ENCODE results near the gene TSPEAR. TPM values are rescaled to one million over a fixed set of nuclear protein-coding genes. Genes with fewer than 3 reads are reported as not detected.

The TSPEAR gene
- total and polyA plus RNA-seq, 9 of the 15 experiments (the other 6 are each of a cell fraction or from before 2014, with no cell fraction given) = not detected

DNA sequence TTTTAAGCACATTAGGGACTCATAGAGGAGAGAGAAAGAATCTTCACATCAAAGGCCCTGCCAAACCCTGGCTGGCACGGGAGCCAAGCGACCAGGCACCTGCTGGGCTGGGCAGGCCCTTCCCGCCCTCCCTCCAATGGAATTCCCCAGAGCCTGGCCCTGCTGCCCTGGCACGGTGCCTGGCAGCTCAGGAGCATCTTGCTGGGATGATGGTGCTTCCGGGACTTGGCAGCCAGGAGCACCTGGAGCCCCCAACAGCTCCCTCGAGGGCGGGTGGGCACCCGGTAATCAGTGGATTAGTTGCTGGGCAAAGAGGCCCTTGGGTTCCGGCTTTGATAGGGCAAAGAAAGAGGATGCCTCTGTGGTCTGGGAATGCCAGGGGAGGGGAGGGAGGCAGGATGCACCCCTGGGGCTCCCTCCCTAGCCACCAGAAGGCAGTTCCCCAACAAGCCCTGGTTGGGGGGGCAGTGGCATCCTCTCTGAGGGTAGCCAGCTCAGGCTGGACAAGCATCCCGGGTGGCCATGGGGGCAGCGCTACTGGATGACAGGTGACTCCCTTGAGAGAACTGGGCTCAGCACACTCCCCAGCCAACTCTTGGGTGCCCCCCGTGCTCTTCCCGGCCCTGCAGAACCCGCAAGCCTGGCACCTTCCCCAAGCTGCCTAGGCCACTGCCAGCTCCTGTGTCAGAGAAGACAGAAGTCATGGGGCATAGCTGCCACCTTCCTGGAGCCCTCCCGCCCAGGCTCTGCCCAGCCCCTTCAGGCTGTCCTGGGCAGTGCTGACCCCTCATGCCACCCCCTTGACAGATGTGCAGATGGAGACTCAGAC is 197.8 kb downstream of the TSPEAR start (continued):
- TF ChIP-seq, protein P1, sequence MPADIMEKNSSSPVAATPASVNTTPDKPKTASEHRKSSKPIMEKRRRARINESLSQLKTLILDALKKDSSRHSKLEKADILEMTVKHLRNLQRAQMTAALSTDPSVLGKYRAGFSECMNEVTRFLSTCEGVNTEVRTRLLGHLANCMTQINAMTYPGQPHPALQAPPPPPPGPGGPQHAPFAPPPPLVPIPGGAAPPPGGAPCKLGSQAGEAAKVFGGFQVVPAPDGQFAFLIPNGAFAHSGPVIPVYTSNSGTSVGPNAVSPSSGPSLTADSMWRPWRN (IDR thresholded peaks at IDR 0.05; ENCODE audit: low read depth) = no peak
- no peak for TF ChIP-seq RAD21 (CRISPR knock-in tag; conservative IDR thresholded peaks at IDR 0.05 in 1 of 2, IDR thresholded peaks at IDR 0.05 in 1 of 2)
- TF ChIP-seq GATA2 (CRISPR knock-in tag; IDR thresholded peaks at IDR 0.05) = no peak
- TF ChIP-seq MEF2A (IDR thresholded peaks at IDR 0.05; ENCODE audit: control insufficient read depth, low read depth, low read length) = no peak
- TF ChIP-seq CBX3 (IDR thresholded peaks at IDR 0.05; ENCODE audit: borderline replicate concordance in 1 of 2, low read length in 2 of 2) = no peak
- TF ChIP-seq, protein P2, sequence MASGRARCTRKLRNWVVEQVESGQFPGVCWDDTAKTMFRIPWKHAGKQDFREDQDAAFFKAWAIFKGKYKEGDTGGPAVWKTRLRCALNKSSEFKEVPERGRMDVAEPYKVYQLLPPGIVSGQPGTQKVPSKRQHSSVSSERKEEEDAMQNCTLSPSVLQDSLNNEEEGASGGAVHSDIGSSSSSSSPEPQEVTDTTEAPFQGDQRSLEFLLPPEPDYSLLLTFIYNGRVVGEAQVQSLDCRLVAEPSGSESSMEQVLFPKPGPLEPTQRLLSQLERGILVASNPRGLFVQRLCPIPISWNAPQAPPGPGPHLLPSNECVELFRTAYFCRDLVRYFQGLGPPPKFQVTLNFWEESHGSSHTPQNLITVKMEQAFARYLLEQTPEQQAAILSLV (tag; IDR thresholded peaks at IDR 0.05) = no peak
